Hematopoietic multipotent progenitor cell treated with erythropoietin and hydrocortisone succinate and interleukin-3 and kit ligand, for 4 days (in vitro differentiated cells): Measurements from ENCODE around the gene PXMP2.

Experiments used
- DNase-seq: peaks from one replicate; pipeline ENCODE4 v3.0.0-alpha.2; 2015

The PXMP2 gene

GRCh38 chr12:132687211-132688164, at the start of gene PXMP2, which contains the start of gene POLE:
PXMP2 (plus strand) TSS chr12:132687587; CDS start chr12:132687671, 84 bp downstream.
POLE (minus strand) TSS chr12:132687342; CDS start chr12:132687315, 27 bp downstream.
- peak; percentile 99 for DNase-seq

GRCh38 chr12:132637811-132638210, 49.6 kb upstream of the PXMP2 start:
- no peak for DNase-seq

- DNase-seq: peak; percentile 71
Observed at GRCh38 chr12:132638541-132639408, 48.6 kb upstream of the PXMP2 start.

GRCh38 chr12:132639956-132640520, 47.3 kb upstream of the PXMP2 start:
- DNase-seq: peak; percentile 65

- DNase-seq: peak; percentile 93
Observed at GRCh38 chr12:132640936-132641335, 46.5 kb upstream of the PXMP2 start.

GRCh38 chr12:132641811-132642650, 45.4 kb upstream of the PXMP2 start:
- no peak for DNase-seq

GRCh38 chr12:132642846-132643835, 44.2 kb upstream of the PXMP2 start:
- DNase-seq: no peak

GRCh38 chr12:132646850-132647249, 40.5 kb upstream of the PXMP2 start:
- no peak for DNase-seq

- no peak for DNase-seq
Observed at GRCh38 chr12:132647858-132648257, 39.5 kb upstream of the PXMP2 start.

GRCh38 chr12:132648616-132649225, 38.7 kb upstream of the PXMP2 start:
- no peak for DNase-seq

GRCh38 chr12:132649226-132649945, 38.0 kb upstream of the PXMP2 start:
- no peak for DNase-seq

- no peak for DNase-seq
Observed at GRCh38 chr12:132651444-132652100, 35.8 kb upstream of the PXMP2 start.

- no peak for DNase-seq
Observed at GRCh38 chr12:132653567-132654290, 33.7 kb upstream of the PXMP2 start.

GRCh38 chr12:132657004-132657727, 30.2 kb upstream of the PXMP2 start:
- DNase-seq: peak; percentile 54

GRCh38 chr12:132658149-132658894, 29.1 kb upstream of the PXMP2 start:
- peak; percentile 81 for DNase-seq

- no peak for DNase-seq
Observed at GRCh38 chr12:132659146-132659545, 28.2 kb upstream of the PXMP2 start.

- peak; percentile 56 for DNase-seq
Observed at GRCh38 chr12:132660052-132660451, 27.3 kb upstream of the PXMP2 start.
